HepG2 (cell line): ENCODE results near the gene CNNM3. TPM values are rescaled to one million over a fixed set of nuclear protein-coding genes. Genes with fewer than 3 reads are reported as not detected.

Source experiments
- ATAC-seq: fragments of 200-7000 bp; cut with Tn5 transposase; 3 replicates; pipeline ENCODE4 v1.9.1; 2020; ENCODE audit warnings: mild to moderate bottlenecking, moderate library complexity
- BruUV-seq: library from RNA; stranded (reverse); fragments of 400-500 nt; replicated peaks from 2 replicates; lab custom pipeline; 2021; lab: Mats Ljungman, UMichigan
- CTCF ChIA-PET: fragments of 300-600 bp; formaldehyde crosslinking; extraction: SDS; loops from one replicate; lab custom pipeline; 2021; ENCODE audit warnings: low total read pairs, inconsistent platforms, low intra/inter-chr PET ratio; lab: Yijun Ruan, JAX
- POLR2A ChIA-PET: fragments of 350-600 bp; sonication (Branson Sonifier 250); formaldehyde crosslinking; loops from one replicate; lab custom pipeline; 2020; ENCODE audit warnings: antibody characterized with exemption, inconsistent platforms; lab: Yijun Ruan, JAX
- DNase-seq: peaks from one replicate; pipeline ENCODE4 v3.0.0-alpha.2; 2015; ENCODE audit warnings: low spot score
- FAIRE-seq: peaks from 3 replicates; lab custom pipeline; 2011; peaks lifted over from hg19 to GRCh38; lab: Jason Lieb, UNC
- H2AFZ ChIP-seq: one replicate; pipeline ENCODE4 v1.6.1; 2011; ENCODE audit warnings: low read length, inconsistent platforms
- H3K27ac ChIP-seq: fragments of 300-600 bp; 3 replicates; pipeline ENCODE4 v1.8.0; 2011; ENCODE audit warnings: mixed run types, mild to moderate bottlenecking, mixed read lengths, low read length, inconsistent platforms; ENCODE audit not compliant: insufficient read depth; ENCODE audit errors: extremely low read length
- H3K27me3 ChIP-seq, 2 experiments: fragments of 200-600 bp in 1 of 2; 2 replicates in 1 of 2; 3 replicates in 1 of 2; pipeline versions ENCODE4 v1.6.0 to v1.8.0; 2011; ENCODE audit warnings: low read length in 2 of 2, mild to moderate bottlenecking in 2 of 2, moderate library complexity in 2 of 2, inconsistent platforms in 1 of 2; ENCODE audit not compliant: insufficient read depth in 2 of 2, control insufficient read depth in 1 of 2
- H3K36me3 ChIP-seq, 2 experiments: fragments of 200-600 bp in 1 of 2; replicated peaks in 1 of 2; 2 replicates in 1 of 2; 3 replicates in 1 of 2; pipeline versions ENCODE4 v1.5.1 to v1.8.0; 2011; ENCODE audit warnings: low read length in 2 of 2, inconsistent platforms in 1 of 2; ENCODE audit not compliant: insufficient read depth in 2 of 2, control insufficient read depth in 1 of 2
- H3K4me1 ChIP-seq: 2 replicates; pipeline ENCODE4 v1.5.1; 2012; ENCODE audit warnings: low read length, inconsistent platforms; ENCODE audit not compliant: insufficient read depth
- H3K4me2 ChIP-seq: 2 replicates; pipeline ENCODE4 v1.6.0; 2011; ENCODE audit warnings: low read depth, low read length, inconsistent platforms
- H3K4me3 ChIP-seq, 3 experiments: fragments of 200-600 bp in 1 of 3; sonication (generic), shearing (Covaris generic) in 1 of 3; replicated peaks in 1 of 3; 2 replicates each; pipeline ENCODE4 v1.5.1; 2011 to 2016; ENCODE audit warnings: low read length in 3 of 3, inconsistent platforms in 2 of 3, low read depth in 2 of 3, mild to moderate bottlenecking in 2 of 3, control low read depth in 1 of 3, mixed read lengths in 1 of 3; ENCODE audit not compliant: insufficient read depth in 1 of 3
- H3K79me2 ChIP-seq: one replicate; pipeline ENCODE4 v1.6.1; 2011; ENCODE audit warnings: low read length, inconsistent platforms; ENCODE audit not compliant: insufficient read depth
- H3K9ac ChIP-seq: 2 replicates; pipeline ENCODE4 v1.6.0; 2011; ENCODE audit warnings: mild to moderate bottlenecking, low read depth, low read length, inconsistent platforms; ENCODE audit not compliant: insufficient read depth
- H3K9me3 ChIP-seq: 2 replicates; pipeline ENCODE4 v1.5.1; 2012; ENCODE audit warnings: mild to moderate bottlenecking, low read length
- H4K20me1 ChIP-seq: 2 replicates; pipeline ENCODE4 v1.6.0; 2011; ENCODE audit warnings: inconsistent platforms, mild to moderate bottlenecking, low read length, moderate library complexity; ENCODE audit not compliant: insufficient read depth
- CCAR2 ChIP-seq: fragments of 200-400 bp; formaldehyde crosslinking; optimal IDR thresholded peaks from 2 replicates; pipeline ENCODE3; 2018; ENCODE audit warnings: low read depth, mild to moderate bottlenecking, low read length, moderate library complexity
- DNMT1 ChIP-seq: sonication (generic); formaldehyde crosslinking; IDR thresholded peaks from 2 replicates; pipeline ENCODE4 v1.5.1; 2020; ENCODE audit warnings: mild to moderate bottlenecking, missing genetic modification reagents
- EP300 ChIP-seq, 3 experiments: sonication (generic) in 1 of 3; formaldehyde crosslinking in 1 of 3; IDR thresholded peaks; 2 replicates each; pipeline versions ENCODE4 v1.5.1 to v1.6.1; 2011 to 2020; ENCODE audit warnings: low read depth in 2 of 3, low read length in 2 of 3, borderline replicate concordance in 1 of 3, improper control_type of control experiment in 1 of 3, mild to moderate bottlenecking in 1 of 3, missing genetic modification reagents in 1 of 3, moderate library complexity in 1 of 3
- HES4 ChIP-seq: sonication (generic); formaldehyde crosslinking; IDR thresholded peaks from 2 replicates; pipeline ENCODE4 v1.9.0; 2021; ENCODE audit warnings: mild to moderate bottlenecking, missing genetic modification reagents, borderline replicate concordance
- MAFK ChIP-seq, 2 experiments: IDR thresholded peaks in 1 of 2; conservative IDR thresholded peaks in 1 of 2; 2 replicates each; pipeline ENCODE4 v1.6.1; 2011; ENCODE audit warnings: improper control_type of control experiment in 2 of 2, low read length in 2 of 2
- MED1 ChIP-seq: sonication (generic); formaldehyde crosslinking; IDR thresholded peaks from 2 replicates; pipeline ENCODE4 v1.4.0; 2020; ENCODE audit warnings: missing genetic modification reagents
- NKX3-1 ChIP-seq: sonication (generic); formaldehyde crosslinking; IDR thresholded peaks from 2 replicates; pipeline ENCODE4 v1.5.0; 2020; ENCODE audit warnings: missing genetic modification reagents
- PHF21A ChIP-seq: sonication (generic); formaldehyde crosslinking; IDR thresholded peaks from 2 replicates; pipeline ENCODE4 v1.5.0; 2020; ENCODE audit warnings: mild to moderate bottlenecking, missing genetic modification reagents
- PRMT3 ChIP-seq: sonication (generic); formaldehyde crosslinking; IDR thresholded peaks from 2 replicates; pipeline ENCODE4 v1.8.1; 2022; ENCODE audit warnings: low read depth, mild to moderate bottlenecking, moderate library complexity, missing genetic modification reagents, borderline replicate concordance
- SOX6 ChIP-seq, 2 experiments: fragments of 450-650 bp in 1 of 2; sonication (generic) in 1 of 2; formaldehyde crosslinking in 1 of 2; IDR thresholded peaks; 2 replicates each; pipeline versions ENCODE4 v1.4.0 to v1.6.1; 2017 to 2020; ENCODE audit warnings: antibody characterized with exemption in 1 of 2, mild to moderate bottlenecking in 1 of 2, missing genetic modification reagents in 1 of 2
- ZNF121 ChIP-seq: sonication (generic); formaldehyde crosslinking; IDR thresholded peaks from 2 replicates; pipeline ENCODE4 v1.5.0; 2020; ENCODE audit warnings: mild to moderate bottlenecking, missing genetic modification reagents
- ZNF17 ChIP-seq: sonication (generic); formaldehyde crosslinking; IDR thresholded peaks from 2 replicates; pipeline ENCODE4 v1.5.0; 2020; ENCODE audit warnings: mild to moderate bottlenecking, missing genetic modification reagents
- ZNF703 ChIP-seq: sonication (generic); formaldehyde crosslinking; IDR thresholded peaks from 2 replicates; pipeline ENCODE4 v1.5.1; 2020; ENCODE audit warnings: missing genetic modification reagents, mild to moderate bottlenecking, moderate library complexity, borderline replicate concordance
- WGBS: methylation state at CpG from one replicate; pipeline ENCODE4 v1.1.6; 2017; ENCODE audit warnings: low lambda C conversion rate; 5-methylcytosine and 5-hydroxymethylcytosine counted together
- in situ Hi-C: cut with HindIII; loops from 2 replicates; pipeline ENCODE4 v1.10.0; 2017; ENCODE audit warnings: low pct_unique_long_range_greater_than_20kb; ENCODE audit not compliant: extremely low pct_ligation_motif_present
- intact Hi-C: fragments of 100-400 bp; cut with micrococcal nuclease; formaldehyde crosslinking; loops from one replicate; pipeline ENCODE4 v1.10.0; 2022; ENCODE audit not compliant: unreplicated experiment
- polyA plus RNA-seq, 8 experiments: library from polyadenylated mRNA; depleted of rRNA in 3 of 8; stranded (reverse) in 7 of 8; unstranded in 1 of 8; fragments of >200 nt; fragmentation: Illumina TruSeq in 4 of 8; extraction: Trizol in 4 of 8; gene quantifications; 2 replicates each; pipeline versions ENCODE4 v1.2.1 to v1.2.3, GENCODE V29; 2011 to 2016; ENCODE audit warnings: low read depth in 4 of 8, missing spikeins in 1 of 8, mixed read lengths in 1 of 8; ENCODE audit not compliant: insufficient read depth in 1 of 8
- total RNA-seq, 5 experiments: library from RNA; depleted of rRNA; stranded (reverse); fragments of >200 nt; fragmentation: Illumina TruSeq; extraction: Trizol; gene quantifications; 2 replicates each; pipeline ENCODE4 v1.2.3, GENCODE V29; 2016; ENCODE audit warnings: low read depth in 1 of 5
- TF ChIP-seq, protein P1 (sequence below): sonication (generic); formaldehyde crosslinking; IDR thresholded peaks from 2 replicates; pipeline ENCODE4 v1.4.0; 2020; ENCODE audit warnings: missing genetic modification reagents, borderline replicate concordance

The CNNM3 gene
- total and polyA plus RNA-seq, 2 of the 13 experiments (the other 11 are each of a cell fraction or from before 2014, with no cell fraction given) = 21.2 to 27.9 TPM

DNA sequence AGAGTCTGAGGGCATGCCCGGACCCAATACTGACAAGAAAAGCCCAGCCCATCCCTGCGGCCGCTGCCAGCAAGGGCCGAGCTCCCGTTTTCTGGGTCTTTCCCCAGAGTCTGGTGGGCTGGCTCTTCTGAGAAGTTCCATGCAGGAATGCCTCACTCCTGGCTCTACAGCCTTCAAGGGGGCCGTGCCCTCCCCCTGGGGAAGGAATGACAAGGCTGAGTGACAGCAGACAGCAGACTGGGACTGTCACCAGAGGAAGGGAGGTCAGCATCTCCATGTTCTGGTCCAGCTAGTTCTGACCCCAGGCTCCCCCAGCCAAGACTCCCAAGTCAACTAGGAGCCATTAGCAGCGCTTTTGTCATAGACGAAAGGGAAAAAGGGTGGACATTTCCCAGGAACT is 66.8 kb downstream of the CNNM3 start:
- intact Hi-C loops = no loop called here
- Histone ChIP-seq H3K27ac (no peak overlapping the region), H3K27me3 (peaks cover 37 to 94% of the 10 kb centered on the region in 2 experiments), H3K9ac (no peak overlapping the region), H3K4me3 (no peak overlapping the region), H3K9me3 (no peaks in the 10 kb centered on the region), H2AFZ (no peak overlapping the region), H3K36me3 (no peaks in the 10 kb centered on the region), H3K4me1 (no peaks in the 10 kb centered on the region), H3K79me2 (no peaks in the 10 kb centered on the region), H4K20me1 (no peaks in the 10 kb centered on the region; the same call in 1 of the 2 replicates), H3K4me2 (no peak overlapping the region)
- TF ChIP-seq PRMT3 (CRISPR knock-in tag) (no peak), NKX3-1 (CRISPR knock-in tag) (no peak), SOX6 (IDR thresholded peaks at IDR 0.05) (no peak), SOX6 (CRISPR knock-in tag; IDR thresholded peaks at IDR 0.05) (no peak), PHF21A (CRISPR knock-in tag) (no peak), CCAR2 (no peak), ZNF17 (no peak), ZNF703 (CRISPR knock-in tag) (no peak), HES4 (CRISPR knock-in tag) (no peak), ZNF121 (CRISPR knock-in tag) (no peak), DNMT1 (CRISPR knock-in tag) (no peak), MED1 (no peak), MAFK (conservative IDR thresholded peaks at IDR 0.05 in 1 of 2, IDR thresholded peaks at IDR 0.05 in 1 of 2; ENCODE audit: low read length in 2 of 2) (no peak), EP300 (IDR thresholded peaks at IDR 0.05; ENCODE audit: low read depth in 2 of 2, low read length in 2 of 2) (no peak), EP300 (CRISPR knock-in tag; IDR thresholded peaks at IDR 0.05; ENCODE audit: borderline replicate concordance) (no peak)
- TF ChIP-seq, protein P1, sequence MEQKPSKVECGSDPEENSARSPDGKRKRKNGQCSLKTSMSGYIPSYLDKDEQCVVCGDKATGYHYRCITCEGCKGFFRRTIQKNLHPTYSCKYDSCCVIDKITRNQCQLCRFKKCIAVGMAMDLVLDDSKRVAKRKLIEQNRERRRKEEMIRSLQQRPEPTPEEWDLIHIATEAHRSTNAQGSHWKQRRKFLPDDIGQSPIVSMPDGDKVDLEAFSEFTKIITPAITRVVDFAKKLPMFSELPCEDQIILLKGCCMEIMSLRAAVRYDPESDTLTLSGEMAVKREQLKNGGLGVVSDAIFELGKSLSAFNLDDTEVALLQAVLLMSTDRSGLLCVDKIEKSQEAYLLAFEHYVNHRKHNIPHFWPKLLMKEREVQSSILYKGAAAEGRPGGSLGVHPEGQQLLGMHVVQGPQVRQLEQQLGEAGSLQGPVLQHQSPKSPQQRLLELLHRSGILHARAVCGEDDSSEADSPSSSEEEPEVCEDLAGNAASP (CRISPR knock-in tag) = no peak
- ChIA-PET CTCF (no interaction called here), POLR2A (interaction anchor here (1.5 kb wide), 1 partner anchor 21 kb away, joined by 4 read pairs; no protein-coding TSS in a partner anchor)
- DNase-seq = no peak
- no peak for ATAC-seq
- in situ Hi-C loops = no loop called here
- no peak for FAIRE-seq
- no TSS peak for BruUV-seq
- 32% methylated on average over 4 of the region's 8 CpGs for WGBS
